ENCODE data around the gene CYP2C19.

CYP2C19 gene

DNA sequence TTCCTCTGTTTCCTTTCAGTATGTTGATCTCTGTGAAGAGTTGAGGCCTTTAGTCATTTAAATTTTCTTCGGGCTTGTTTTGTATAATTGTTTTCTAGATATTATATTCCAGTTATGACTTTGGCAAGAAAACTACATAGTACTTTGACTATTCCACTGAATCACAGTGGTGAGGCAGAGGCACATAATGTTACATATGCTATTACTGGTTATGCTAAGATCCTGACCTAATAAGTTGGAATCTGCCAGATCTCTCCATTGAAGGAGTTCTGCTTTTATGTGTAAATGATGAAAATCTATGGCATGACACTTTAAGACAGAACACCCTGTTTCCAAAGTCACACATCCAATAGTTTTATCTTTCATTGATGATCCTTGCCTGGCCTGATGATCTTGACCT lies 83.7 kb downstream of the CYP2C19 start:
- DNase-seq (ENCODE audit: low read depth) = no peak
- no peak overlapping the region for H3K4me3 ChIP-seq (ENCODE audit: low read depth, low read length)
- TF ChIP-seq, protein P1, sequence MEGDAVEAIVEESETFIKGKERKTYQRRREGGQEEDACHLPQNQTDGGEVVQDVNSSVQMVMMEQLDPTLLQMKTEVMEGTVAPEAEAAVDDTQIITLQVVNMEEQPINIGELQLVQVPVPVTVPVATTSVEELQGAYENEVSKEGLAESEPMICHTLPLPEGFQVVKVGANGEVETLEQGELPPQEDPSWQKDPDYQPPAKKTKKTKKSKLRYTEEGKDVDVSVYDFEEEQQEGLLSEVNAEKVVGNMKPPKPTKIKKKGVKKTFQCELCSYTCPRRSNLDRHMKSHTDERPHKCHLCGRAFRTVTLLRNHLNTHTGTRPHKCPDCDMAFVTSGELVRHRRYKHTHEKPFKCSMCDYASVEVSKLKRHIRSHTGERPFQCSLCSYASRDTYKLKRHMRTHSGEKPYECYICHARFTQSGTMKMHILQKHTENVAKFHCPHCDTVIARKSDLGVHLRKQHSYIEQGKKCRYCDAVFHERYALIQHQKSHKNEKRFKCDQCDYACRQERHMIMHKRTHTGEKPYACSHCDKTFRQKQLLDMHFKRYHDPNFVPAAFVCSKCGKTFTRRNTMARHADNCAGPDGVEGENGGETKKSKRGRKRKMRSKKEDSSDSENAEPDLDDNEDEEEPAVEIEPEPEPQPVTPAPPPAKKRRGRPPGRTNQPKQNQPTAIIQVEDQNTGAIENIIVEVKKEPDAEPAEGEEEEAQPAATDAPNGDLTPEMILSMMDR (IDR thresholded peaks at IDR 0.05; ENCODE audit: low read depth, low read length, missing control alignments) = no peak

DNA sequence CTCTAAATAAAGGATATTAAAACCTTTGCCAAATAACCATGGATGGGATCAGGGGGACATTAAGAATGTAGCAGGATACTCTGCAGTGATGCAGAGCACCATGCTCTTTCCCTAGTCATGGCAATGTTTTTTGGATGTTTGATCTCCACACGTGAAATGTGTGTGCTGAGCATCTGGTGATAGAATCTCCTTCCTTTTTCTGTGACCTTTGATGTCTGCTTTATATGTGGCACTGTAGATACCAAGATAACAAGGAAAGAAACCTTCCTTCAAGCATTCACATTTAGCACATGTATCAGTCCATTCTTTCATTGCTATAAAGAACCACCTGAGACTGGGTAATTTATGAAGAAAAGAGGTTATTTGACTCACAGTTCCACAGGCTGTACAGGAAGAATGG lies 88.3 kb downstream of the CYP2C19 start:
- no peak overlapping the region for H3K4me3 ChIP-seq (ENCODE audit: low read depth, low read length)
- TF ChIP-seq, protein P1 (IDR thresholded peaks at IDR 0.05; ENCODE audit: low read depth, low read length, missing control alignments) = no peak

DNA sequence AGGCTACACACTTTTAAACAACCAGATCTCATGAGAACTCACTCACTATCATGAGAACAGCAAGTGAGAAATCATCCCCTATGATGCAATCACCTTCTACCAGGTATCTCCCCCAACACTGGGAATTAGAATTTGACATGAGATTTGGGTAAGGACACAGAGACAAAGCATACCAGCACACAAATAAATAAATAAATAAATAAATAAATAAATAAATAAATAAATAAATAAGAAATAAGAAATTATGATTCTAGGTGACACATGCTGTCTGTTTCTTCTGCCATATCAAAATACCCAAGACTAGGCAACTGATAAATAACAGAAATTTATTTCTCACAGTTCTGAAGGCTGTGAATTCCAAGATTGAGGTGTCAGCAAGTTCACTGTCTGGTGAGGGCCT lies 88.8 kb downstream of the CYP2C19 start:
- TF ChIP-seq, protein P1 (IDR thresholded peaks at IDR 0.05; ENCODE audit: low read depth, low read length, missing control alignments) = no peak
- no peak overlapping the region for H3K4me3 ChIP-seq (ENCODE audit: low read depth, low read length)
- DNase-seq (ENCODE audit: low read depth) = no peak

More for the DNA sequence above, 88.3 kb downstream of the CYP2C19 start:
- no peak for DNase-seq (ENCODE audit: low read depth)

DNA sequence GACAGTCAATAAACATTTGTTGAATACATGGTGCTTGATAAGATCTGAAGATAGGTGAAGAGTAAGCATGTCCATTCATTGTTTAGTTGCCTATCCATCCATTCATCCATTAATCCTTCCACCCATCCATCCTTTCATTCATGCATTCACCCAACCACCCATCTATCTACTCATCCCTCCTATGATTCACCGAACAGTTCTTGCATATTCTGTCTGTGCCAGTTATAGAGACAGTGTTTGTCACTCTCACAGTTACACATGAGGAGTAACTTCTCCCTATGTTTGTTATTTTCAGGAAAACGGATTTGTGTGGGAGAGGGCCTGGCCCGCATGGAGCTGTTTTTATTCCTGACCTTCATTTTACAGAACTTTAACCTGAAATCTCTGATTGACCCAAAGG lies 90.0 kb downstream of the CYP2C19 start:
- H3K4me3 ChIP-seq (ENCODE audit: low read depth, low read length) = no peak overlapping the region
- TF ChIP-seq, protein P1 (IDR thresholded peaks at IDR 0.05; ENCODE audit: low read depth, low read length, missing control alignments) = no peak
- DNase-seq (ENCODE audit: low read depth) = no peak

DNA sequence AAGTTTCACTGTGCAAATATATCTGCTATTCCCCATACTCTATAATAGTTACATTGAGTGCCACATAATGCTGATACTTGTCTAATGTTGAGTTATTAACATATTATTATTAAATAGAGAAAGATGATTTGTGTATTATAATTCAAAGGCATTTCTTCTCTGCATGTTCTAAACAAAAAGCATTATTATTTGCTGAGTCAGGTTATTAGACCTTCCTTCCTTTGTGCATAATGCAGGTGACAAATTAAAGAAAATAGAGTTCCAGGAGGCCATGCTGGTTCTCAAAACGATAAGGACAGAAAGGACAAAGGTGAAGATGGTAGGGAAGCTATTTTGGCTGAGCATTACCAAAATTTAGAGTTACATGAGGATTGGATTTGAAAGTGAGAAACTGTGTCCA lies 90.6 kb downstream of the CYP2C19 start:
- no peak overlapping the region for H3K4me3 ChIP-seq (ENCODE audit: low read depth, low read length)
- DNase-seq (ENCODE audit: low read depth) = no peak
- TF ChIP-seq, protein P1 (IDR thresholded peaks at IDR 0.05; ENCODE audit: low read depth, low read length, missing control alignments) = no peak

DNA sequence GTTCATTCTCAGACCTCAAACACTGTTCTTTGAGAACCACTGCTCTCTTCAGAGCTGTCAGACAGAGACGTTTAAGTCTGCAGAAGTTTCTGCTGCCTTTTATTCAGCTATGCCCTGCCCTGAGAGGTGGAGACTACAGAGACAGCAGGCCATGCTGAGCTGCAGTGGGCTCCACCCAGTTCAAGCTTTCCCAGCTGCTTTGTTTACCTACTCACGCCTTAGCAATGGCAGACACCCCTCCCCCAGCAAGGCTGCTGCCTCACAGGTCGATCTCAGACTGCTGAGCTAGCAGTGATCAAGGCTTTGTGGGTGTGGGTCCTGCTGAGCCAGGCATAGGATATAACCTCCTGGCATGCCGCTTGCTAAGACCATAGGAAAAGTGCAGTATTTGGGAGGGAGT lies 95.5 kb downstream of the CYP2C19 start:
- no peak for DNase-seq (ENCODE audit: low read depth)
- TF ChIP-seq, protein P1 (IDR thresholded peaks at IDR 0.05; ENCODE audit: low read depth, low read length, missing control alignments) = no peak
- no peak overlapping the region for H3K4me3 ChIP-seq (ENCODE audit: low read depth, low read length)

DNA sequence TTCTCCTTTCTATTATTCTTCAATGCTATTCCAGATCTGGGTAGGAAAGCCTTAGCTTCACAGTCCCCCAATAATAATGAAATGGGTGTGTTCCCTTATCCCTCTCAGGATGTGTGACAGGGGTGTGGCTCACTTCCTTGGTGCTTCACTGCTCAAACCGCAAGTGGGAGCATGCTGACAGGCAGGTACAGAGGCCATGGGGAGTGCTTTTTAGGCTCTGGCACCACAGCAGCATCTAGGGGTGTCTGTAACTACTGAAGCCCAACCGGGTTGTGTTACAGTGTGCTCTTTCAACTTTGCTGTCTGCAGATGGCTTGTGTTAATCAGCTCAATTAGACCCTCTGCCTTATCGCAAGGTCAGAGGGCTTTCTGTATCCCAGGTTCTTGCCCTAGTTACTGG lies 96.6 kb downstream of the CYP2C19 start:
- H3K4me3 ChIP-seq (ENCODE audit: low read depth, low read length) = no peak overlapping the region
- TF ChIP-seq, protein P1 (IDR thresholded peaks at IDR 0.05; ENCODE audit: low read depth, low read length, missing control alignments) = no peak
- no peak for DNase-seq (ENCODE audit: low read depth)
